GM12872 (cell line): ENCODE results near the gene PITX1.

Experiments
- CTCF ChIP-seq: IDR thresholded peaks from 3 replicates; pipeline ENCODE4 v1.5.1; 2011; ENCODE audit warnings: low read depth, mild to moderate bottlenecking, low read length, moderate library complexity; ENCODE audit not compliant: insufficient read depth

The PITX1 gene

GRCh38 chr5:135072387-135073281, 38.6 kb upstream of the PITX1 start:
- no peak for TF ChIP-seq CTCF

- TF ChIP-seq CTCF = no peak
Observed at GRCh38 chr5:135071311-135071710, 37.3 kb upstream of the PITX1 start.

- TF ChIP-seq CTCF = no peak
Observed at GRCh38 chr5:135069895-135070657, 36.0 kb upstream of the PITX1 start.

- no peak for TF ChIP-seq CTCF
Observed at GRCh38 chr5:135069016-135069770, 35.2 kb upstream of the PITX1 start.

- no peak for TF ChIP-seq CTCF
Observed at GRCh38 chr5:135067587-135067986, 33.6 kb upstream of the PITX1 start.

- TF ChIP-seq CTCF = no peak
Observed at GRCh38 chr5:135066781-135067180, 32.8 kb upstream of the PITX1 start.
